Keratinocyte (primary cell): ENCODE data around the gene PRKAG1.

ENCODE experiments used
- EZH2 ChIP-seq: IDR thresholded peaks from one replicate; pipeline ENCODE4 v1.6.1; 2012; ENCODE audit warnings: inconsistent platforms, mild to moderate bottlenecking, low read length, moderate library complexity
- TF ChIP-seq, protein P1 (sequence below), 3 experiments: IDR thresholded peaks in 1 of 3; conservative IDR thresholded peaks in 1 of 3; optimal IDR thresholded peaks in 1 of 3; 2 replicates in 2 of 3; 3 replicates in 1 of 3; pipeline versions ENCODE3 to v1.5.1; 2011; ENCODE audit warnings: low read length in 3 of 3, mild to moderate bottlenecking in 3 of 3, moderate library complexity in 2 of 3, control low read depth in 1 of 3, inconsistent platforms in 1 of 3; ENCODE audit not compliant: insufficient read depth in 2 of 3; ENCODE audit errors: extremely low read depth in 1 of 3

DNA sequence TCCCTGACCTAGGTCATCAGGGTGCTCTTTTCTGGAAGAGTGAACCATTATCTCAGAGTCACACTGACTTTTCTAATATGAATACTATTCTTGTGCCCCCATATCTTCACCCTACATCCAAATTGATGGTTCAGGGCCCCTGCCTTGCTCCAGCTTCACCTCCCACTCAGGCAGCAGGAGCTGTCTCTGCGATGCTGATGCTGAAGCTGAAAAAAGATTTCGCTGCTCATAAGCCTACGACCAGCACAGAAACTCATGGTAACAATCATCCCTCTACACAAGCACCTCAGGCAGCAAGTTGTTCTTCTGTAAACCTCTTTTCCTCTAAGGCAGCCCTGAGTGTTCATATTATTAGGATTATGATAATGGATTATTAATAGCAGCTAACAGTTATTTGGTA lies 64.5 kb downstream of the PRKAG1 start:
- TF ChIP-seq, protein P1, sequence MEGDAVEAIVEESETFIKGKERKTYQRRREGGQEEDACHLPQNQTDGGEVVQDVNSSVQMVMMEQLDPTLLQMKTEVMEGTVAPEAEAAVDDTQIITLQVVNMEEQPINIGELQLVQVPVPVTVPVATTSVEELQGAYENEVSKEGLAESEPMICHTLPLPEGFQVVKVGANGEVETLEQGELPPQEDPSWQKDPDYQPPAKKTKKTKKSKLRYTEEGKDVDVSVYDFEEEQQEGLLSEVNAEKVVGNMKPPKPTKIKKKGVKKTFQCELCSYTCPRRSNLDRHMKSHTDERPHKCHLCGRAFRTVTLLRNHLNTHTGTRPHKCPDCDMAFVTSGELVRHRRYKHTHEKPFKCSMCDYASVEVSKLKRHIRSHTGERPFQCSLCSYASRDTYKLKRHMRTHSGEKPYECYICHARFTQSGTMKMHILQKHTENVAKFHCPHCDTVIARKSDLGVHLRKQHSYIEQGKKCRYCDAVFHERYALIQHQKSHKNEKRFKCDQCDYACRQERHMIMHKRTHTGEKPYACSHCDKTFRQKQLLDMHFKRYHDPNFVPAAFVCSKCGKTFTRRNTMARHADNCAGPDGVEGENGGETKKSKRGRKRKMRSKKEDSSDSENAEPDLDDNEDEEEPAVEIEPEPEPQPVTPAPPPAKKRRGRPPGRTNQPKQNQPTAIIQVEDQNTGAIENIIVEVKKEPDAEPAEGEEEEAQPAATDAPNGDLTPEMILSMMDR (optimal IDR thresholded peaks at IDR 0.05 in 1 of 3, IDR thresholded peaks at IDR 0.05 in 1 of 3, conservative IDR thresholded peaks at IDR 0.05 in 1 of 3; ENCODE audit: extremely low read depth in 1 of 3, insufficient read depth in 2 of 3, low read length in 3 of 3), result no peak
- TF ChIP-seq EZH2, result no peak
